Right ventricle myocardium superior (tissue), 1 donor: ENCODE measurements around the gene HEMK1. TPM values are rescaled to one million over a fixed set of nuclear protein-coding genes. Genes with fewer than 3 reads are reported as not detected.

ENCODE experiments used
- ATAC-seq: fragments of 200-7000 bp; cut with Tn5 transposase; one replicate; pipeline ENCODE4 v1.9.1; 2020; ENCODE audit warnings: mild to moderate bottlenecking; ENCODE audit not compliant: poor library complexity
- DNase-seq: peaks from one replicate; pipeline ENCODE4 v3.0.0-alpha.2; 2020
- intact Hi-C: fragments of 100-400 bp; cut with DNase I; formaldehyde crosslinking; loops from one replicate; pipeline ENCODE4 v1.11.2; 2022
- total RNA-seq: library from RNA; stranded (reverse); fragmentation: NEBNext Ultra II Directional; extraction: Animal tissue kit (Norgen Biotek cat#: 25700); gene quantifications from one replicate; pipeline ENCODE4 v1.2.1, GENCODE V29; 2021
- donor health status: DM: no; HTN: yes; CAD: no; lungs with severe emphysema.

HEMK1 gene
- total RNA-seq, 1 donor from 2014 or later = 19.5 TPM

GRCh38 chr3:50588759-50589433 is 19.6 kb downstream of the HEMK1 start:
- DNase-seq (no peak), ATAC-seq (no peak)
- intact Hi-C loops = no loop called here

DNA sequence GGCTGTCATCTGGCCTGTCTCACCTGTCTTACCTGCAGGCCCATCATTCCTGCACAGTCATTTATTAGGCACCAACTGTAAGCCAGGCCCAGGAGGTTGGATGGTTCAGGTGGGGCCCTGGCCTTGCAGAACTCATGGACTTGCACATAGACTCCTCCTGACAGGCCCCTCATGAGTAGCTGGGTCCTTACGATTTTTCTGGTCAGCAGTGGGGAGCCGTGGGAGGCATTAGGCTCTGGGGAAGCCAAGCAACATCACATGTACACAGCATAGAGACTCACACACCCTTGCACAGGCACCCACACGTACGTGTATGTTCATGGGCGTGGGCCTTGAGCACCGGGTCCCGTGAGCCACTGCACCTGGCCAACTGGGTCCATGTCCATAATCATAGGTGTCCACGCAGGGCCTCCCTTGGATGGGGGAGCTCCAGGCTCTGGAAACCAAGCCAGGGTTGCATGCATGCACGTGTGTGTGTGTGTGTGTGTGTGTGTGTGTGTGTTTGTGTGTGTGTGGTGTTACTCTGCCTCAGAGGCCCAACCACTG is 21.9 kb downstream of the HEMK1 start:
- ATAC-seq (no peak), DNase-seq (no peak)
- intact Hi-C loops = no loop called here

DNA sequence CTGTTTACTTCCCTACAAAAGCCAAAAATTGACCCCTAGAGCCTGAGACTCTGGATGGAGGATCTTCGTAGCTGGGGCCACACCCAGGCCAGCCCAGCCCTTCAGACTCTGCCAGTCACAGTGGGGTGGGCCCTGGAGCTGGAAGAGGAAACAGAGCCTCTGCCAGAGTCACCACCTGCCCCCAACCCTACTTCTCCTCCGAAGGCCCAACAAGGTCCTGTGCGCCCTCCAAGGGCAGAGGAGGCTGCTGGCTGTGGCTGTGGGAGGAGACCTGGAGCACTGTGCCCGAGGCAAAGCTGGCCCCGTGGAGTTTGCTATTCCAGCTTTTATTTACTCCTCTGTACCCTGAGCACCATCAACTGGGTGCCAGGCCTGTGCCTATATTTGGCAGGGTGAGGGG is 23.2 kb downstream of the HEMK1 start:
- peak; percentile 44 for ATAC-seq
- DNase-seq = peak; percentile 61
- intact Hi-C loops = no loop called here

- no peak for DNase-seq
- intact Hi-C loops = no loop called here
- ATAC-seq = no peak
Observed at GRCh38 chr3:50594253-50594785, 25.0 kb downstream of the HEMK1 start.

GRCh38 chr3:50599115-50599715 is 29.9 kb downstream of the HEMK1 start:
- intact Hi-C loops = no loop called here
- DNase-seq = no peak
- no peak for ATAC-seq

DNA sequence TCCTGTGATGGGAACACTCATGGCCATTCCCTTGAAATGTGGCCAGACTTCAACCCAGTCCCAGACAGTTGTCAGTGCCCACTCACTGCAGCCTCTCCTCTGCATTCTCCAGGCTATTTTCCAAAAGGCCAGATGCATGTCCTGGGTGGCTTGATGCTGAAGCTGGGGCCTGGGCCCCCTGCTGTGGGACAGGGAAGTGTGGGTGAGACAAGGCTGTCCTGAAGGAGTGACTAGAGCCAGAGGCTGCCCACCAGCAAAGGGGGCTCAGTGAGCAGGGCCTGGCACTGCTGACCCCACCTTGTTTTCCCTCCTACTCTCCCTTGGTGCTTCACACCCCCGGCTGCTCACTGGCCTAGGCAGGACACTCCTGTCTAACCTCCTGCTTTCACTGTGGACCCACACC is 30.4 kb downstream of the HEMK1 start:
- intact Hi-C loops = no loop called here
- DNase-seq (no peak), ATAC-seq (peak; percentile 1)

DNA sequence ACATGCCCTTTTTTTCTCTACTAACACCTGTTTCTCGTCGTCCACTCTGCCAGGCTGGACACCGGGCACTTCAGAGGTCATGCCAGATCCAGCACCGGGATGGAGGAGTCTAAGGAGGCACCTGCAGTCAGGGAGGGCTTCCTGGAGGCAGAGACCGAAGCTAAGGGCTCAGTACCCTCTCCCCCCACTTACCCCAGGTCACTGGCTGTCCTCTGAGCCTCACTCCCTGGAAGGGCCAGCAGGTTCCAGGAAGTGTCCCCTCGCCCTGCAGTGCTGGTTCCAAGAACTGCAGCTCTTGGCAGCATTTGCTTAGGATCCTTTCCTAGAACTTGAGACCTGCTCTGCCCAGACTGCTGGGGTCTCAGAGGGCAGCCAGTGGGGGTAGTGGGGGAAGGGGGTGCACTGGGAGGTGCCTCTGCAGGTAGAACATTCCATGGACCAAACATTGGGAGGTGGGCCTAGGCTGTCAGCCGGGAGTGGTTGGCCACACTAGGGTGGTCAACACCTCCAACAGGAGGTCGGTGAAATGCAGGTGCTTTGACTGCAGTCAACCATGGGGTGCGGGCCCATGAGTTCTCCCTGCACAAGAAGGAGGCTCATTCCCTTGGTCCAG is 30.9 kb downstream of the HEMK1 start:
- no peak for ATAC-seq
- DNase-seq = no peak
- intact Hi-C loops = no loop called here

GRCh38 chr3:50600841-50601591 is 31.7 kb downstream of the HEMK1 start:
- intact Hi-C loops = no loop called here
- ATAC-seq (peak; percentile 81), DNase-seq (peak; percentile 98)

DNA sequence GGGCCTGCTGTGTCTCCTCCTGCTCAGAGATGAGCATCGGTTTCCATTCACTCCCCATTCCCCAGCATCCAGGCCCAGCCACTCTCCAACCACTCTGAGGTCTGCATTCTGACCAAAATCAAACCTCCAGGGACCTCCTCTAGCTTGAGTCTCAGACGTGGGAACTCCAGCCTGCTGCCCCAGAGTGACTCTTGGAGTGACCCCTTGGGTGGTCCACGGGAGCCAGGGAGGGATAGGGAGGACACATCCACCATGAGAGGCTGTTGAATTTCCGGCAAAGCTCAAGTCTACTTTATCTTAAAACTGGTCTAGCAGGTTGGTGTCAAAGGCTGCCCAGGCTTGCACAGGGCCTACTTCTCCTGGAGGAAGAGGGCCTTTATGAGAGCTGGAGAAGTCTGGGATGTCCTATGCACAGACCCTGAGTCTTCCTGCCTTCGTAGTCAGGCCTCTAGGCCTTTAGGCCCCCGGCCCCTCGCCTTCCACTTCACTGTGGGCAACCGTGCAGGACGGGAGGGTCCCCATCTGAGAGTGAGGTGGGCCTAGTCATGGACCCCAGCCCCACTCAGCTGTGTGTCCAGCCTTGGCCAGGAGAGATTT is 33.4 kb downstream of the HEMK1 start:
- no peak for DNase-seq
- no peak for ATAC-seq

GRCh38 chr3:50603261-50604109 is 34.2 kb downstream of the HEMK1 start:
- intact Hi-C loops = no loop called here
- ATAC-seq = no peak
- no peak for DNase-seq

More for the DNA sequence above, 33.4 kb downstream of the HEMK1 start:
- intact Hi-C loops = no loop called here

GRCh38 chr3:50604110-50604621 is 34.8 kb downstream of the HEMK1 start:
- intact Hi-C loops = no loop called here
- no peak for ATAC-seq
- no peak for DNase-seq

DNA sequence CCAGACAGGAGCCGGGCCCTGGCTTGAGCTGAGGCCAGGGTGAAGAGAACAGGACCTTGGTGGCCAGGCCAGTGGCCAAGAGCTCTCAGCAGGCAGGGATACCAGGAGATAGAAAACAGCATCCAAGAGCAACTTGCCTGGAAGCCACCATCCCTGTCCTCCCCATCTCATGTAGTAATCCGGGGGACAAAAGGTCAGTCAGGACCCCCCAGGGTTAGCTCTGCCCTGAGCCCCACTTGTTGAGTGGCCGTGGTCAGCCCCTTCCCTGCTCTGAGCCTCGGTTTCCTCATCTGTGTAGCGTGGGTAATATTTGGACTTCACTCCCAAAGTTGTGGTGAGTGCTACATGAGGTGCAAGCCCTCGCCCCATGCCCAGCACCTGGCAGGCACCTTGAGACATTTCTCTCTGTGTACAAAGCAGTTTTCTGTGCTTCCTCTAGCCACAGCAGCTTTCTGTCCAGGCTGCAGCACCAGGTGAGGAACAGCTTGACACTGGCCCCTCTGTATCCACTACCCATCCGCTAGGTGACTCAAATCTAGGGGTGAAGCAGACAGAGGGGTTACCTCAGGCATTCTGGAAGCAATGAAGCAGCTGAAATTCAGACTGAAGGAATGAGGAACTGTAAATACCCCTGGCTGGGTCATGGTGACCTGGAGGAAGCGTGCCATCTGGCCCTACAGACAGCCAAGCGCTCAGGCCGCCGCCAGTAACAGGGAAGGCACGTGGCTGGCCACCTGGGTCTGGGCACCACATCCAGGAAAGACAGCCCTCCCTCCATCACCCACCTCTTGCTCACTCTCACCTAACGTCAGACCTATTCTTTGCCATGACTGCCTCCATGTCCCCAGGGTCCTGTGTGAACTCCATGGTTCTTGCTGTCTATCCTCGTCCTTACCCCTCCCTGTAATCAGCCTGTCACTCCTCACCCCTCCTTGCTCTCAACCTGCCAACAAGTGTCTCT is 35.6 kb downstream of the HEMK1 start:
- peak; percentile 55 for ATAC-seq
- intact Hi-C loops = no loop called here
- peak; percentile 87 for DNase-seq

DNA sequence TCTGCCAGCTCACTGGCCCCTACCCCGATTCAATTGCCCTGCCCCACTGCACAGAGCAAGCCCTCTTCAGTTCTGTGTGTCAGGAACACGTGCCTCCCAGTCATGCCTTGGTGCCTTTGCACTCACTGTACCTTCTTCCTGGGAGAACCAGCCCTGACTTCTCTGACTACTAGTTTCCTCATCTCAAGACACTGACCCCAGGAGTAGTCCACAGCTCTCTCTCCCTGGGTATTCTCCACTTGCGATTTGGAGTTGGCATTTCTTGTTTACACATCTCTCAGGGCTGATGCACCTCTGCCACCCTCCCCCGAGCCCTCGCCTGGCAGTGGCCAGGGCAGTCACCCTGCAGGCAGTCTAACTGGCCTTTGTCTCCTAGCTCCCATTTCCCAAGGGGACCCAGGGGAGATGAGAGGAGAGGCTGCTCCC is 36.6 kb downstream of the HEMK1 start:
- intact Hi-C loops = no loop called here
- ATAC-seq = no peak
- DNase-seq = no peak

- DNase-seq = no peak
- ATAC-seq = no peak
- intact Hi-C loops = no loop called here
Observed at GRCh38 chr3:50606596-50606995, 37.3 kb downstream of the HEMK1 start.

GRCh38 chr3:50607271-50608091 is 38.2 kb downstream of the HEMK1 start:
- ATAC-seq (no peak), DNase-seq (no peak)
- intact Hi-C loops = no loop called here

DNA sequence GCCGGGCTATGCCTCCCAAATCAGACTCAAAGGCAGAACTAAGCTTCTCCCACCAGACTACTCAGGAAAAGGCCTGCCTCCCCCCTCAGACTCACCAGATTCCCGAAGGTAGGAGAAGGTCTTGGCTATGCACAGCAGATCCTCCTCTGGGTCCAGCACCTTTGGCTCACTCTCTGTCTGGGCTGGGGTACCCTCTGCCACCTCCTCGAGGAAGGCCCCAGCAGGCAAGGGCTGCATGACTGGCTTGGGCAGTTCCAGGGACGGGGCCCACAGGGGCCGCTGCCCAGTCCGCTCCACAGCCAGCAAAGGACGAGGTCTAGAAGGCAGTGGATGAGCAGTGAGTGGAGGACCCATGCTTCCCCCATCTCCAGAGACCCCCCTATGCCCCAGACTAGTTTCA is 39.0 kb downstream of the HEMK1 start:
- intact Hi-C loops = no loop called here
- DNase-seq (no peak), ATAC-seq (no peak)
